AG09309 (cell line): ENCODE measurements around the gene NPR2.

ENCODE experiments used
- DNase-seq: peaks from one replicate; pipeline ENCODE4 v3.0.0-alpha.2; 2010; ENCODE audit warnings: low read depth
- H3K4me3 ChIP-seq: 2 replicates; pipeline ENCODE4 v1.5.1; 2011; ENCODE audit warnings: mild to moderate bottlenecking, low read depth, low read length, moderate library complexity; ENCODE audit not compliant: control insufficient read depth
- TF ChIP-seq, protein P1 (sequence below): IDR thresholded peaks from 2 replicates; pipeline ENCODE4 v1.5.1; 2011; ENCODE audit warnings: mild to moderate bottlenecking, low read depth, low read length, inconsistent platforms; ENCODE audit not compliant: insufficient read depth, control insufficient read depth; ENCODE audit errors: missing control alignments

NPR2 gene

DNA sequence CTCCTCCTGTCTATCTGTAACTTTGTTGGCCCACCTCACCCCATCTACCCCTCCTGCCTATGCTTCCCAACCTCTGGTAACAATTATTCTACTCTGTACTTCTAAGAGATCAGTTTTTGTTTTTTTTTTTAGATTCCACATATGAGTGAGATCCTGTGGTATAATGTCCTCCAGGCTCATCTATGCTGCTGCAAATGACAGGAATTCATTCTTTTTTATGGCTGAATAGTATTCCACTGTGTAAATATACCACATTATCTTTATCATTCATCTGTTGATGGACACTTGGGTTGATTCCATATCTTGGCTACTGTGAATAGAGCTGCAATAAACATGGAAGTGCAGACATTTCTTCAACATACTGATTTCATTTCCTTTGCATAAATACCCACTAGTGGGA is 8.0 kb upstream of the NPR2 start:
- DNase-seq: no peak
- TF ChIP-seq, protein P1, sequence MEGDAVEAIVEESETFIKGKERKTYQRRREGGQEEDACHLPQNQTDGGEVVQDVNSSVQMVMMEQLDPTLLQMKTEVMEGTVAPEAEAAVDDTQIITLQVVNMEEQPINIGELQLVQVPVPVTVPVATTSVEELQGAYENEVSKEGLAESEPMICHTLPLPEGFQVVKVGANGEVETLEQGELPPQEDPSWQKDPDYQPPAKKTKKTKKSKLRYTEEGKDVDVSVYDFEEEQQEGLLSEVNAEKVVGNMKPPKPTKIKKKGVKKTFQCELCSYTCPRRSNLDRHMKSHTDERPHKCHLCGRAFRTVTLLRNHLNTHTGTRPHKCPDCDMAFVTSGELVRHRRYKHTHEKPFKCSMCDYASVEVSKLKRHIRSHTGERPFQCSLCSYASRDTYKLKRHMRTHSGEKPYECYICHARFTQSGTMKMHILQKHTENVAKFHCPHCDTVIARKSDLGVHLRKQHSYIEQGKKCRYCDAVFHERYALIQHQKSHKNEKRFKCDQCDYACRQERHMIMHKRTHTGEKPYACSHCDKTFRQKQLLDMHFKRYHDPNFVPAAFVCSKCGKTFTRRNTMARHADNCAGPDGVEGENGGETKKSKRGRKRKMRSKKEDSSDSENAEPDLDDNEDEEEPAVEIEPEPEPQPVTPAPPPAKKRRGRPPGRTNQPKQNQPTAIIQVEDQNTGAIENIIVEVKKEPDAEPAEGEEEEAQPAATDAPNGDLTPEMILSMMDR: no peak
- H3K4me3 ChIP-seq: no peak overlapping the region

DNA sequence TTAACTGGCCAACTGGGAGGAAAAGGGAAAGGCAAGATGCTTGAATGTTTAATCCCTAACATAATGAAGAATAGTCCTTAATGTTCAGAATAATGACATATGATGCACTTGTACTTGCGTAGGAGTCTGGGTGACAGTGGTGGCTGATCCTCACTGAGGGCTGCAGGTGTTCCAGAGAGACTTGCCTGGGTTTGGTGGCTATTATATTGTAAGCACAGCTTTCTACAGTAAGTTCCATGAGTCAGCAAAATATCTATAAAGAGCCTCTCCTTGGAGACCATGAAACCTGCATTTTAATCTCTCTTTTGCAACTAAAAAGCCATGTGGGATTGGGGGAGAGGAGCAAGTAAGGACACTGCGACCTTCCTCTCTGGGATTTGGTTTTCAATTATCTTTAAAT is 1.9 kb upstream of the NPR2 start:
- no peak overlapping the region for H3K4me3 ChIP-seq
- TF ChIP-seq, protein P1: no peak

GRCh38 chr9:35790025-35790384 is 1.4 kb upstream of the NPR2 start:
- no peak overlapping the region for H3K4me3 ChIP-seq
- TF ChIP-seq, protein P1: no peak
- no peak for DNase-seq

More for the DNA sequence above, 1.9 kb upstream of the NPR2 start:
- no peak for DNase-seq

DNA sequence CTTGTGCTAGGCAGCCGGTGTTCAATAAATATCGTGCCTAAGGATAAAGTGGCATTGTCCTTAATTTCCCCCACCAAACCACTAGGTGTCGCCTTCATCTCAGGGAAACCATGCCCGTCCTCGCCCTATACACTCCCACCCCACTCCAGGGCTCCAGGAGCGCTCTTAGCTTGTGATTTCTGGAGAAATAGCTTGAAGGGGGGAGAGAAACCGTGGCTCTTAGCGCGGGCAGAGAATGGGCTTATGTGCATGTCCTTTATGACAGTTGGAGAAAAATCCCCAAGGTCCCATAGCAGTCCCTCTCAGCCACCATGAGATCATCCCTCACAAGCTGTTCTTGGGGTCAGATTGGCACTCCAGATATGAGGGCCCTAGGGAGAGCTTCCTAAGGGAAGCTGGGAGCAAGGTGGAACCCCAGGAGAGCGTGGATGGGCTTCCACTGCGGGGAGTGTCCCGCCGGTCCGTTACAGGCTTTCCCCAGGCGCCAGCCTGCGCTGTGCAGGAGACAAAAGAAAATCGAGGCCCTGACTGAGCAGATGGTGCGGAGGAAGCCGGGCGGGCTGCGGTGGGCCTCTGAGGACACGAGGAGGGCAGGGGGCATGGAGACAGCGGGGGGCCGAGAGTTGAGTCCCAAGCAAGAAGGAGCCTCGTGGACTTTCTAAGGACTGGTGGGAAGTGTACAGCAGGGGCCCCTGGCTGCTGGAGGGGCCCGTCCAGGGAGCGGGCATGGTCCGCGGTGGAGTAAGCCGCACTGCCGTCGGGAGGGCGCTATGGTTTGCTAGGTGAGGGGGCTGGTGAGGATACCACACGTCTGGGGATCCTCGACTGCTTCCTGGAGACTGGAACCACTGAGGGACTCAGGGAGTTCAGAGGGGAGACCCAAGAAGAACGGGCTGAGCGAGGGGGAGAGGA is 750 bp upstream of the NPR2 start:
- peak; percentile 55 for DNase-seq
- H3K4me3 ChIP-seq: peak overlapping the region; percentile 28; the same call in 1 of the 2 replicates
- TF ChIP-seq, protein P1: peak; percentile 87

DNA sequence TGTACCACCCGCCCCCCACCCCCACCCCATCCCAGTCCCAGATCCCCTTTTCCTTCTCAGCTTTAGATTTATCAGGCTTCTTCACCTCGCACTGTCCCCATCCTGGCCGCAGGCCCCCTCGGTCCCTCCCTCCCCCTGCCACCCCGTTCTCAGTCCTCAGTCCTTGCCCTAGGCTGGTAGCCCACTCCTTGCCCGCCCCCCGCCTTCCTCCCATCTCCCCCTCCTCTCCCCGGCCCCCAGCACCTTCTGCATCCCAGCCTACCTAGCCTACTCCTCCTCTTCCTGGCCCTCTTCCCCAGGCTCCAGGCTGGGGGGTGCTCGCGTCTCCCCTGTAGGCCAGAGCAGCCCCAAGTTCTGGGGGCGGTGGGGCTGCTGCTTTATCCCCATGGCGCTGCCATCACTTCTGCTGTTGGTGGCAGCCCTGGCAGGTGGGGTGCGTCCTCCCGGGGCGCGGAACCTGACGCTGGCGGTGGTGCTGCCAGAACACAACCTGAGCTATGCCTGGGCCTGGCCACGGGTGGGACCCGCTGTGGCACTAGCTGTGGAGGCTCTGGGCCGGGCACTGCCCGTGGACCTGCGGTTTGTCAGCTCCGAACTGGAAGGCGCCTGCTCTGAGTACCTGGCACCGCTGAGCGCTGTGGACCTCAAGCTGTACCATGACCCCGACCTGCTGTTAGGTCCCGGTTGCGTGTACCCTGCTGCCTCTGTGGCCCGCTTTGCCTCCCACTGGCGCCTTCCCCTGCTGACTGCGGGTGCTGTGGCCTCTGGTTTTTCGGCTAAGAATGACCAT is 828 bp downstream of the NPR2 start:
- TF ChIP-seq, protein P1: no peak
- peak overlapping the region; percentile 64 for H3K4me3 ChIP-seq
- DNase-seq: no peak

GRCh38 chr9:35792826-35793225 is 1.4 kb downstream of the NPR2 start:
- DNase-seq: no peak
- TF ChIP-seq, protein P1: no peak
- H3K4me3 ChIP-seq: no peak overlapping the region; the same call in 1 of the 2 replicates
